ENCODE measurements around the gene OR6A2. TPM values are rescaled to one million over a fixed set of nuclear protein-coding genes. Genes with fewer than 3 reads are reported as not detected.

OR6A2 gene
- total and polyA plus RNA-seq, 10 of the 15 experiments (the other 5 are each of a cell fraction or from before 2014, with no cell fraction given), result 0.04 to 0.17 TPM; not detected in 8

- TF ChIP-seq RELB (IDR thresholded peaks at IDR 0.05; ENCODE audit: low read depth) (peak; percentile 27; the same call in 1 of the 2 replicates), KDM1A (IDR thresholded peaks at IDR 0.05; ENCODE audit: borderline replicate concordance) (no peak), HDAC6 (IDR thresholded peaks at IDR 0.05; ENCODE audit: unreplicated experiment) (no peak), SMAD1 (IDR thresholded peaks at IDR 0.05; ENCODE audit: low read depth, partially characterized antibody) (no peak), GATAD2B (conservative IDR thresholded peaks at IDR 0.05; ENCODE audit: low read depth) (no peak), ZZZ3 (IDR thresholded peaks at IDR 0.05; ENCODE audit: control insufficient read depth, insufficient read length, low read depth) (no peak)
Measured at GRCh38 chr11:6771926-6772893, 27.3 kb downstream of the OR6A2 start, which contains the start of gene OR2AG2 (continued).

DNA sequence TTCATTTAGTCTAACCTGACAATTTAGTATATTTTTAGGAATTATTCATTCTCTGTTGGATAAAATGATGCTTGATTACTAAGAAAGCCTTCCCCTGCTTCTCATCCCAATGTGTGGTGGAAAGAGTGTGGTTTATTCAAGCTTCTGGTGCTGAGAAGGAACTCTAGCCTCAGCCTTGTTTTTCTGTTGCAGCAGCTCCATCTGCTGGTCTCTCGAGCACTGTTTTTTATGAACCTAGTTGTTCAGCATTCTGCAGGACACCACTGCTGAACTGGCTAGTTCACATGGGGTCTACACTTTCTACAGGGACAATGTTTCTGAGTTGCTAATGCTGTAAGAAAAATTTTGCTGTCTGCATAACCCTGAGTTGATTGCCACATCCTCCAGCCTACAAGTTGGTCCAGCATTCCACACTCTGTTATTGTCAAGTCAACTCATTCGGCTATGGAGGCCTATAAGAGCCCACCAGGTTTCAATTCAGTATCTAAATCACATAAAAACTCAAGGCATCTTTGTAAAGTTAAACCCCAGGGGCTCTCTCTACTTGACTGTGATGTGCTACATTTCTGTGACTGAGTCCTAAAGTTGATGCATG lies 42.0 kb downstream of the OR6A2 start:
- Histone ChIP-seq H3K27ac (ENCODE audit: control insufficient read depth, insufficient read depth) (no peak overlapping the region), H3K4me1 (ENCODE audit: control insufficient read depth, insufficient read depth, low read length) (no peaks in the 10 kb centered on the region), H3K4me3 (no peak overlapping the region), H4K20me1 (ENCODE audit: control insufficient read depth, insufficient read depth) (no peaks in the 10 kb centered on the region), H3K27me3 (replicated peaks in 1 of 2; ENCODE audit: control insufficient read depth in 2 of 2, insufficient read depth in 2 of 2, low read length in 1 of 2) (no peaks in the 10 kb centered on the region), H3K79me2 (ENCODE audit: control insufficient read depth, insufficient read depth, low read length) (no peaks in the 10 kb centered on the region), H3K36me3 (ENCODE audit: control insufficient read depth in 2 of 2, insufficient read depth in 2 of 2, low read length in 1 of 2) (no peaks in the 10 kb centered on the region), H3K4me2 (ENCODE audit: control insufficient read depth, insufficient read depth) (no peak overlapping the region), H3K9me3 (replicated peaks; ENCODE audit: control insufficient read depth, insufficient read depth, low read length) (no peaks in the 10 kb centered on the region), H2AFZ (ENCODE audit: control insufficient read depth, low read depth, low read length) (no peak overlapping the region), H3K9ac (ENCODE audit: control insufficient read depth, insufficient read depth, low read length) (no peak overlapping the region)
- in situ Hi-C loops (cut with MboI), result no loop called here
- 48% methylated on average over 2 of the region's 2 CpGs for WGBS (ENCODE audit: insufficient coverage, insufficient replicate concordance, low lambda C conversion rate, missing lambda C conversion rate)
- ChIA-PET RAD21 (ENCODE audit: unreplicated experiment) (interaction anchor here (0.6 to 8.0 kb wide), 12 partner anchors 8 to 379 kb away, joined by 3 to 141 read pairs (median 4); no protein-coding TSS in a partner anchor), CTCF (interaction anchor here (0.6 to 17.5 kb wide), 24 partner anchors 9 to 527 kb away, joined by 3 to 728 read pairs (median 4); partner anchors contain the start of genes MRPL17, OR2AG2 and TPP1), SMC1A (ENCODE audit: uncharacterized antibody, unreplicated experiment) (interaction anchor here (0.9 to 17.8 kb wide), 7 partner anchors 12 to 378 kb away, joined by 3 to 420 read pairs (median 4); partner anchors contain the start of gene MRPL17), POLR2A (no interaction called here)
- intact Hi-C loops (cut with micrococcal nuclease; ENCODE audit: unreplicated experiment), result loop anchor here (1.0 to 2.0 kb wide), 5 partner anchors 19 to 378 kb away; no protein-coding TSS in a partner anchor
- ATAC-seq (peak; percentile 95), DNase-seq (ENCODE audit: low read depth, low spot score) (no peak), FAIRE-seq (peak; percentile 97)
- no TSS peak for BruUV-seq (replicated peaks)
- TF ChIP-seq HCFC1 (IDR thresholded peaks at IDR 0.05; ENCODE audit: low read length) (no peak), HDGF (IDR thresholded peaks at IDR 0.05) (no peak), POLR2AphosphoS5 (IDR thresholded peaks at IDR 0.05; ENCODE audit: low read length) (no peak), YY1 (IDR thresholded peaks at IDR 0.05; ENCODE audit: low read depth, low read length) (peak; percentile 51; the same call in 1 of the 2 replicates), SMC3 (IDR thresholded peaks at IDR 0.05; ENCODE audit: borderline replicate concordance, low read length) (peak; percentile 88), CTCF (IDR thresholded peaks at IDR 0.05 in 2 of 3, conservative IDR thresholded peaks at IDR 0.05 in 1 of 3; ENCODE audit: control insufficient read depth in 2 of 3, extremely low read depth in 1 of 3, insufficient read depth in 1 of 3, low read depth in 3 of 3, low read length in 3 of 3) (peak; percentile 79 to 89 (median 82)), BMI1 (IDR thresholded peaks at IDR 0.05; ENCODE audit: borderline replicate concordance) (no peak), RUNX3 (IDR thresholded peaks at IDR 0.05; ENCODE audit: low read length) (peak; percentile 48; the same call in 1 of the 2 replicates), RAD21 (IDR thresholded peaks at IDR 0.05; ENCODE audit: insufficient read depth, low read depth, low read length) (peak; percentile 95), STAT1 (conservative IDR thresholded peaks at IDR 0.05) (no peak), POU2F2 (IDR thresholded peaks at IDR 0.05; ENCODE audit: borderline replicate concordance, low read depth, low read length) (no peak), ZZZ3 (IDR thresholded peaks at IDR 0.05; ENCODE audit: control insufficient read depth, insufficient read length, low read depth) (no peak), CBX3 (IDR thresholded peaks at IDR 0.05; ENCODE audit: borderline replicate concordance, low read depth) (no peak)
